ENCODE data around the gene PDE6B. TPM values are rescaled to one million over a fixed set of nuclear protein-coding genes. Genes with fewer than 3 reads are reported as not detected.

The PDE6B gene
- total and polyA plus RNA-seq, 2 donors (not counting 1 experiment from before 2014, with no cell fraction given): 2.1 TPM; not detected in 1

DNA sequence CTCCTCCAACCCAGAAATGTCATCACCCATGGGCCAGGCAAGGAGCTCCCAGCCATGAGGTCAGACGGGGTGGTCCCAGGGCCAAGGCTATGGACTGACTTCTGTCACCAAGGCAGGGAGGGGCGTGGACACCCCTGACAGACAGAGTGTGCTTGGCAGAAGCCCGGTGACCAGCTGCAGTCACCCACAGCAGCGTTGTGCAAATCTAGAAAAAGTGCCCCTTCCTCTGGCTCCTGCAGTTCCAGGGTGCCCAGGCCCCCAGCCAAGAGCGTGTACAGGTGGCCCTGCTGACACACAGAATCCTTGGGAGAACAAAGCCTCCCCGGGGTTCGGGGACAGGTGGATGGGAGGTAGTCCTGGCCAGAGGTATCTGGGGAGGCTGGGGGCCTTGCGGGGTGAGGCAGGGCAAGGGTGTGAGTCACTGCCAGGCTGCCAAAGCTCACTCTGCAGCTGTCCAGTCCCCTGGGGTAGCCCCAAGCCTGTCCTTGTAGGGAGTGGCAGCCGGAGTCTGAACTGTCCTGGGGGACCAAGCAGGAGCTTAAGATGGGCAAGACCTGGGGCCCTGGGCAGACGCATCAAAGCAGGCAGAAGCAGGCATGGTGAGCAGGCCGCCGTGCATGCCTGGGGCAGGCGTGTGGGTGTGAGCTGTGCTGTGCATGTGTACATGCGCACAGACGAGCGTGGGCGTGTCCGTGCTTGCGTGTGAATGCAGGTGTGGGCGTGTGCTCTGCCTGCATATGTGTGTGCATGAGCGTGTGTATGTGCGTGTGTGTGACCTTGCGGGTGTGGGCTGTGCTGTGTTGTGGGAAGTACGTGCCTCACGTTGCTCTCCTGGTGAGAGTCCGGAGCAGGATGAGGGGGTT lies 52.3 kb downstream of the PDE6B start:
- H3K4me2 ChIP-seq (ENCODE audit: extremely low read depth, insufficient read depth, low read length): no peak overlapping the region
- no peak overlapping the region for H3K9ac ChIP-seq (ENCODE audit: insufficient read depth, low read length)
- no peak for DNase-seq (ENCODE audit: low read depth in 2 of 2)
- no peak overlapping the region for H2AFZ ChIP-seq (ENCODE audit: low read length)
- H3K9me3 ChIP-seq (ENCODE audit: control insufficient read depth, insufficient read depth, low read depth, low read length): no peaks in the 10 kb centered on the region
- no peaks in the 10 kb centered on the region for H3K27me3 ChIP-seq (ENCODE audit: control insufficient read depth, insufficient read depth, low read length)
- H3K79me2 ChIP-seq (ENCODE audit: control insufficient read depth, insufficient read depth, low read length): peaks cover 13% of the 10 kb centered on the region
- peaks cover 2% of the 10 kb centered on the region for H3K36me3 ChIP-seq (ENCODE audit: control insufficient read depth, insufficient read depth, low read length)
- H3K27ac ChIP-seq (ENCODE audit: insufficient read depth, low read length): no peak overlapping the region
- TF ChIP-seq, protein P1, sequence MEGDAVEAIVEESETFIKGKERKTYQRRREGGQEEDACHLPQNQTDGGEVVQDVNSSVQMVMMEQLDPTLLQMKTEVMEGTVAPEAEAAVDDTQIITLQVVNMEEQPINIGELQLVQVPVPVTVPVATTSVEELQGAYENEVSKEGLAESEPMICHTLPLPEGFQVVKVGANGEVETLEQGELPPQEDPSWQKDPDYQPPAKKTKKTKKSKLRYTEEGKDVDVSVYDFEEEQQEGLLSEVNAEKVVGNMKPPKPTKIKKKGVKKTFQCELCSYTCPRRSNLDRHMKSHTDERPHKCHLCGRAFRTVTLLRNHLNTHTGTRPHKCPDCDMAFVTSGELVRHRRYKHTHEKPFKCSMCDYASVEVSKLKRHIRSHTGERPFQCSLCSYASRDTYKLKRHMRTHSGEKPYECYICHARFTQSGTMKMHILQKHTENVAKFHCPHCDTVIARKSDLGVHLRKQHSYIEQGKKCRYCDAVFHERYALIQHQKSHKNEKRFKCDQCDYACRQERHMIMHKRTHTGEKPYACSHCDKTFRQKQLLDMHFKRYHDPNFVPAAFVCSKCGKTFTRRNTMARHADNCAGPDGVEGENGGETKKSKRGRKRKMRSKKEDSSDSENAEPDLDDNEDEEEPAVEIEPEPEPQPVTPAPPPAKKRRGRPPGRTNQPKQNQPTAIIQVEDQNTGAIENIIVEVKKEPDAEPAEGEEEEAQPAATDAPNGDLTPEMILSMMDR (conservative IDR thresholded peaks at IDR 0.05 in 1 of 2, IDR thresholded peaks at IDR 0.05 in 1 of 2; ENCODE audit: low read depth in 1 of 2, low read length in 2 of 2): no peak
- no peak for TF ChIP-seq EZH2 (IDR thresholded peaks at IDR 0.05; ENCODE audit: low read length, missing control alignments)
- peaks cover 4% of the 10 kb centered on the region for H3K4me1 ChIP-seq (ENCODE audit: control insufficient read depth, extremely low read depth, insufficient read depth, low read length)
- no peak overlapping the region for H3K4me3 ChIP-seq (replicated peaks in 1 of 4; ENCODE audit: control extremely low read depth in 1 of 4, insufficient read depth in 1 of 4, low read depth in 3 of 4, low read length in 4 of 4)
- H4K20me1 ChIP-seq (ENCODE audit: control insufficient read depth, extremely low read depth, insufficient read depth, low read length): no peaks in the 10 kb centered on the region

DNA sequence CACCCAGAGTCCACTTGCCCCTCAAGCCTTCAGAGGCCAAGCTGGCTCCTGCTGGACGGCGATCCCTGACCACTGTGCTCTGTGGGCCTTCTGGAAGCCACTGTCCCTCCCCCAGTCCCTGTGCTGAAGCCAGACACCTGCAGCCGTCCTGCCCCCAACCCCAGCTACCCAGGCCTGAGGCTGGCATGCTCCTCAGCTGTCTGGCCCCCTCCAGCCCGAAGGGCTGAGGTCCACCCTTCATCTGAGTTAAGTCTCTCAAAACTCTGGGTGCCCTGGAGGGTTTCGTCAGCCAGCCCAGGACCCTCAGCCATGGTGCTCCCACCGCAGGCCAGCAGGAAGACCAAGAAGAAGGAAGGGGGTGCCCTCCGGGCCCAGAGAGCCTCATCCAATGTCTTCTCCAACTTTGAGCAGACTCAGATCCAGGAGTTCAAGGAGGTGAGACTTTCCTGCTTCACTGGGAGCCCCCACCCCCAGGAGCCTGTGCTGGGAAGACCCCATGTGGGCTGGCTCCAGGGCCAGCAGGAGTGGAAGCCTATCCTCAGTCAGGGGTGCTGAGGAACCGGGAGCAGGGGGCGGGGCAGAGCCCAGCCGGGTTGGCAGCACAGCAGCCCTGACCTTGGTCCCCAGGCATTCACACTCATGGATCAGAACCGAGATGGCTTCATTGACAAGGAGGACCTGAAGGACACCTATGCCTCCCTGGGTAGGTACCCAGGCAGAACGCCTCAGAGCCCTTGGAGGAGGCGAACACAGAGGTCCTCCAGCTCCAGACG lies 53.1 kb downstream of the PDE6B start:
- Histone ChIP-seq H3K4me1 (ENCODE audit: control insufficient read depth, extremely low read depth, insufficient read depth, low read length) (no peaks in the 10 kb centered on the region), H3K36me3 (ENCODE audit: control insufficient read depth, insufficient read depth, low read length) (peaks cover 2% of the 10 kb centered on the region), H3K27me3 (ENCODE audit: control insufficient read depth, insufficient read depth, low read length) (no peaks in the 10 kb centered on the region), H3K9ac (ENCODE audit: insufficient read depth, low read length) (no peak overlapping the region), H2AFZ (ENCODE audit: low read length) (no peak overlapping the region), H3K79me2 (ENCODE audit: control insufficient read depth, insufficient read depth, low read length) (peaks cover 7% of the 10 kb centered on the region), H4K20me1 (ENCODE audit: control insufficient read depth, extremely low read depth, insufficient read depth, low read length) (no peaks in the 10 kb centered on the region), H3K27ac (ENCODE audit: insufficient read depth, low read length) (no peak overlapping the region), H3K4me3 (replicated peaks in 1 of 4; ENCODE audit: control extremely low read depth in 1 of 4, insufficient read depth in 1 of 4, low read depth in 3 of 4, low read length in 4 of 4) (no peak overlapping the region), H3K4me2 (ENCODE audit: extremely low read depth, insufficient read depth, low read length) (no peak overlapping the region), H3K9me3 (ENCODE audit: control insufficient read depth, insufficient read depth, low read depth, low read length) (no peaks in the 10 kb centered on the region)
- no peak for DNase-seq (ENCODE audit: low read depth in 2 of 2)
- no peak for TF ChIP-seq EZH2 (IDR thresholded peaks at IDR 0.05; ENCODE audit: low read length, missing control alignments)
- TF ChIP-seq, protein P1 (conservative IDR thresholded peaks at IDR 0.05 in 1 of 2, IDR thresholded peaks at IDR 0.05 in 1 of 2; ENCODE audit: low read depth in 1 of 2, low read length in 2 of 2): no peak

DNA sequence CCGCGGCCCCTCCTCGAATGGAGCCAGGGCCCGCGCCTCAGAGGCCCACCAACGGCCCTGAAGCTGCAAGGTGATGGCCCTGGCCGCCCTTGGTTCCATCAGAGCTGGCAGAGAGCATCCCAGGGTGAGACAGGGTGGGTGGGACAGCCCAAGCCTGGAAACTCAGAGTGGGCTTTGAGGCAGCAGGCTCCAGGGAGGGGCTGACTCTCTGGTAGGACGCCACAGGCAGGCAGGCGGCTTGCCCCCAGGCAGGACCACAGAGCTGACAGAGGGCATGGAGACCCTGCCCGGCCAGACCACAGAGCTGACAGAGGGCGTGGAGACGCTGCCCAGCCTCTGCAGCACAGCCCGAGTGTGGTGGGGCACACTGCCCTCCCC lies 53.7 kb downstream of the PDE6B start:
- H3K79me2 ChIP-seq (ENCODE audit: control insufficient read depth, insufficient read depth, low read length): peaks cover 5% of the 10 kb centered on the region
- no peak overlapping the region for H3K27ac ChIP-seq (ENCODE audit: insufficient read depth, low read length)
- no peaks in the 10 kb centered on the region for H3K4me1 ChIP-seq (ENCODE audit: control insufficient read depth, extremely low read depth, insufficient read depth, low read length)
- DNase-seq (ENCODE audit: low read depth in 2 of 2): no peak
- H3K27me3 ChIP-seq (ENCODE audit: control insufficient read depth, insufficient read depth, low read length): no peaks in the 10 kb centered on the region
- TF ChIP-seq EZH2 (IDR thresholded peaks at IDR 0.05; ENCODE audit: low read length, missing control alignments): no peak
- TF ChIP-seq, protein P1 (conservative IDR thresholded peaks at IDR 0.05 in 1 of 2, IDR thresholded peaks at IDR 0.05 in 1 of 2; ENCODE audit: low read depth in 1 of 2, low read length in 2 of 2): no peak
- no peak overlapping the region for H3K4me2 ChIP-seq (ENCODE audit: extremely low read depth, insufficient read depth, low read length)
- H3K9ac ChIP-seq (ENCODE audit: insufficient read depth, low read length): no peak overlapping the region
- H2AFZ ChIP-seq (ENCODE audit: low read length): no peak overlapping the region
- no peaks in the 10 kb centered on the region for H4K20me1 ChIP-seq (ENCODE audit: control insufficient read depth, extremely low read depth, insufficient read depth, low read length)
- H3K36me3 ChIP-seq (ENCODE audit: control insufficient read depth, insufficient read depth, low read length): peaks cover 2% of the 10 kb centered on the region
- no peak overlapping the region for H3K4me3 ChIP-seq (replicated peaks in 1 of 4; ENCODE audit: control extremely low read depth in 1 of 4, insufficient read depth in 1 of 4, low read depth in 3 of 4, low read length in 4 of 4)
- H3K9me3 ChIP-seq (ENCODE audit: control insufficient read depth, insufficient read depth, low read depth, low read length): no peaks in the 10 kb centered on the region

Data from fibroblast of lung (primary cell).